Neural cell (in vitro differentiated cells): Measurements from ENCODE around the gene IL21R. TPM values are rescaled to one million over a fixed set of nuclear protein-coding genes. Genes with fewer than 3 reads are reported as not detected.

Source experiments
- H2AFZ ChIP-seq: fragments of 200-600, 300-800 bp; sonication (generic), shearing (Covaris generic); 2 replicates; pipeline ENCODE4 v1.6.0; 2014; ENCODE audit warnings: low read depth, mild to moderate bottlenecking, antibody characterized with exemption, low read length, moderate library complexity
- H3F3A ChIP-seq: fragments of 200-600 bp; shearing (Covaris generic); 2 replicates; pipeline ENCODE4 v1.6.1; 2016; ENCODE audit warnings: mild to moderate bottlenecking, moderate library complexity, mixed read lengths, antibody characterized with exemption, low read length; ENCODE audit not compliant: insufficient read depth, poor library complexity, severe bottlenecking
- H3K27ac ChIP-seq: fragments of 200-600, 300-800 bp; sonication (generic), shearing (Covaris generic); 2 replicates; pipeline ENCODE4 v1.5.1; 2014; ENCODE audit warnings: mild to moderate bottlenecking, low read length, moderate library complexity
- H3K27me3 ChIP-seq: fragments of 300-800, 200-600 bp; sonication (generic), shearing (Covaris generic); 2 replicates; pipeline ENCODE4 v1.6.0; 2014; ENCODE audit warnings: mild to moderate bottlenecking, low read depth, low read length, moderate library complexity; ENCODE audit not compliant: insufficient read depth
- H3K36me3 ChIP-seq: fragments of 300-800, 200-600 bp; sonication (generic), shearing (Covaris generic); 2 replicates; pipeline ENCODE4 v1.5.1; 2014; ENCODE audit warnings: mild to moderate bottlenecking, antibody characterized with exemption, low read length, moderate library complexity; ENCODE audit not compliant: insufficient read depth
- H3K4me2 ChIP-seq: fragments of 300-800, 200-600 bp; sonication (generic), shearing (Covaris generic); 2 replicates; pipeline ENCODE4 v1.6.0; 2014; ENCODE audit warnings: mild to moderate bottlenecking, low read length
- H3K4me3 ChIP-seq: fragments of 300-800, 200-600 bp; sonication (generic), shearing (Covaris generic); 2 replicates; pipeline ENCODE4 v1.5.1; 2014; ENCODE audit warnings: mild to moderate bottlenecking, low read length, moderate library complexity
- H3K79me2 ChIP-seq: fragments of 200-600 bp; shearing (Covaris generic); replicated peaks from 2 replicates; pipeline ENCODE4 v1.6.0; 2014; ENCODE audit warnings: mild to moderate bottlenecking, low read length, moderate library complexity; ENCODE audit not compliant: insufficient read depth
- H3K9ac ChIP-seq: fragments of 300-800, 200-600 bp; sonication (generic), shearing (Covaris generic); 2 replicates; pipeline ENCODE4 v1.6.1; 2016; ENCODE audit warnings: mild to moderate bottlenecking, low read length, mixed read lengths
- H3K9me2 ChIP-seq: fragments of 200-600 bp; shearing (Covaris generic); 2 replicates; pipeline ENCODE4 v1.6.1; 2016; ENCODE audit warnings: mild to moderate bottlenecking, low read length, mixed read lengths; ENCODE audit not compliant: insufficient read depth
- H3K9me3 ChIP-seq: fragments of 200-600, 300-800 bp; sonication (generic), shearing (Covaris generic); 2 replicates; pipeline ENCODE4 v1.6.1; 2016; ENCODE audit warnings: mild to moderate bottlenecking, mixed run types, low read length, moderate library complexity, mixed read lengths
- H4K20me1 ChIP-seq: fragments of 200-600 bp; shearing (Covaris generic); 2 replicates; pipeline ENCODE4 v1.6.1; 2016; ENCODE audit warnings: mild to moderate bottlenecking, mixed run types; ENCODE audit not compliant: insufficient read depth
- EP300 ChIP-seq: fragments of 450-650 bp; conservative IDR thresholded peaks from 2 replicates; pipeline ENCODE4 v1.6.1; 2014; ENCODE audit warnings: antibody characterized with exemption, mild to moderate bottlenecking, moderate library complexity; ENCODE audit not compliant: poor library complexity, severe bottlenecking
- EZH2 ChIP-seq: fragments of 200-600, 300-800 bp; shearing (Covaris generic), sonication (generic); IDR thresholded peaks from 2 replicates; pipeline ENCODE4 v1.6.1; 2014; ENCODE audit warnings: antibody characterized with exemption, low read length, borderline replicate concordance, mild to moderate bottlenecking; ENCODE audit not compliant: insufficient read depth, poor library complexity, severe bottlenecking
- MXI1 ChIP-seq: fragments of 450-650 bp; conservative IDR thresholded peaks from 2 replicates; pipeline ENCODE4 v1.6.1; 2014; ENCODE audit warnings: antibody characterized with exemption, mild to moderate bottlenecking; ENCODE audit not compliant: poor library complexity, severe bottlenecking
- POLR2AphosphoS5 ChIP-seq: IDR thresholded peaks from 2 replicates; pipeline ENCODE4 v1.6.1; 2012
- RAD21 ChIP-seq: fragments of 450-650 bp; conservative IDR thresholded peaks from 2 replicates; pipeline ENCODE4 v1.6.1; 2014; ENCODE audit warnings: antibody characterized with exemption, mild to moderate bottlenecking, moderate library complexity
- SMC3 ChIP-seq: fragments of 450-650 bp; conservative IDR thresholded peaks from 2 replicates; pipeline ENCODE4 v1.6.1; 2014; ENCODE audit warnings: antibody characterized with exemption, mild to moderate bottlenecking, moderate library complexity; ENCODE audit not compliant: poor library complexity
- TAF1 ChIP-seq: IDR thresholded peaks from 2 replicates; pipeline ENCODE4 v1.6.1; 2012; ENCODE audit warnings: low read depth
- polyA plus RNA-seq: library from polyadenylated mRNA; depleted of rRNA; stranded (reverse); fragments of >200 nt; gene quantifications from 2 replicates; pipeline ENCODE4 v1.2.3, GENCODE V29; 2014
- TF ChIP-seq, protein P1 (sequence below): IDR thresholded peaks from 2 replicates; pipeline ENCODE4 v1.6.1; 2012; ENCODE audit warnings: borderline replicate concordance
- TF ChIP-seq, protein P2 (sequence below): fragments of 450-650 bp; IDR thresholded peaks from 2 replicates; pipeline ENCODE4 v1.5.1; 2014; ENCODE audit warnings: antibody characterized with exemption, mild to moderate bottlenecking, moderate library complexity; ENCODE audit not compliant: poor library complexity, severe bottlenecking

IL21R gene
- polyA plus RNA-seq, 1 donor from 2014 or later: not detected

DNA sequence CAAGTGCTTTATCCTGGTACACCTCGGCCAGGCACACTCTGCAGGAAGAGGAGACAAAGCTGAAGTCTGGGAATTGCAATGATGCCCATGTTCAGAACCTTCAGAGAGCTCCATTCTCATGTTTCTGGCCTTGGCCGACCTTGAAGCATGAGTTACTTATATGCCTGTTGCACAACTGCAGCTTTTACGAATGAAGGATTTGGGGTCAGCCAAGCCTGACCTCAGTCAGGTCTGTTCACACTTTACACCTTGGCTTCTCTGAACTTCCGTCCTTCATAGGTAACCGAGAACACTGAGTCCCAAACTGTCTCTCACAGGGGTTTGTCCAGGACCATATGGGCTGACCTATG, 81.1 kb downstream of the IL21R start:
- Histone ChIP-seq H4K20me1 (no peaks in the 10 kb centered on the region), H3K27me3 (no peaks in the 10 kb centered on the region), H3K9me3 (no peaks in the 10 kb centered on the region), H3K4me2 (no peak overlapping the region), H3F3A (no peaks in the 10 kb centered on the region), H3K27ac (no peak overlapping the region), H3K9me2 (no peaks in the 10 kb centered on the region), H3K79me2 (no peaks in the 10 kb centered on the region), H2AFZ (no peak overlapping the region), H3K9ac (no peak overlapping the region), H3K36me3 (no peaks in the 10 kb centered on the region), H3K4me3 (no peak overlapping the region)
- TF ChIP-seq RAD21 (no peak), EP300 (no peak), SMC3 (no peak), MXI1 (no peak)
- TF ChIP-seq, protein P1, sequence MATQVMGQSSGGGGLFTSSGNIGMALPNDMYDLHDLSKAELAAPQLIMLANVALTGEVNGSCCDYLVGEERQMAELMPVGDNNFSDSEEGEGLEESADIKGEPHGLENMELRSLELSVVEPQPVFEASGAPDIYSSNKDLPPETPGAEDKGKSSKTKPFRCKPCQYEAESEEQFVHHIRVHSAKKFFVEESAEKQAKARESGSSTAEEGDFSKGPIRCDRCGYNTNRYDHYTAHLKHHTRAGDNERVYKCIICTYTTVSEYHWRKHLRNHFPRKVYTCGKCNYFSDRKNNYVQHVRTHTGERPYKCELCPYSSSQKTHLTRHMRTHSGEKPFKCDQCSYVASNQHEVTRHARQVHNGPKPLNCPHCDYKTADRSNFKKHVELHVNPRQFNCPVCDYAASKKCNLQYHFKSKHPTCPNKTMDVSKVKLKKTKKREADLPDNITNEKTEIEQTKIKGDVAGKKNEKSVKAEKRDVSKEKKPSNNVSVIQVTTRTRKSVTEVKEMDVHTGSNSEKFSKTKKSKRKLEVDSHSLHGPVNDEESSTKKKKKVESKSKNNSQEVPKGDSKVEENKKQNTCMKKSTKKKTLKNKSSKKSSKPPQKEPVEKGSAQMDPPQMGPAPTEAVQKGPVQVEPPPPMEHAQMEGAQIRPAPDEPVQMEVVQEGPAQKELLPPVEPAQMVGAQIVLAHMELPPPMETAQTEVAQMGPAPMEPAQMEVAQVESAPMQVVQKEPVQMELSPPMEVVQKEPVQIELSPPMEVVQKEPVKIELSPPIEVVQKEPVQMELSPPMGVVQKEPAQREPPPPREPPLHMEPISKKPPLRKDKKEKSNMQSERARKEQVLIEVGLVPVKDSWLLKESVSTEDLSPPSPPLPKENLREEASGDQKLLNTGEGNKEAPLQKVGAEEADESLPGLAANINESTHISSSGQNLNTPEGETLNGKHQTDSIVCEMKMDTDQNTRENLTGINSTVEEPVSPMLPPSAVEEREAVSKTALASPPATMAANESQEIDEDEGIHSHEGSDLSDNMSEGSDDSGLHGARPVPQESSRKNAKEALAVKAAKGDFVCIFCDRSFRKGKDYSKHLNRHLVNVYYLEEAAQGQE: no peak

DNA sequence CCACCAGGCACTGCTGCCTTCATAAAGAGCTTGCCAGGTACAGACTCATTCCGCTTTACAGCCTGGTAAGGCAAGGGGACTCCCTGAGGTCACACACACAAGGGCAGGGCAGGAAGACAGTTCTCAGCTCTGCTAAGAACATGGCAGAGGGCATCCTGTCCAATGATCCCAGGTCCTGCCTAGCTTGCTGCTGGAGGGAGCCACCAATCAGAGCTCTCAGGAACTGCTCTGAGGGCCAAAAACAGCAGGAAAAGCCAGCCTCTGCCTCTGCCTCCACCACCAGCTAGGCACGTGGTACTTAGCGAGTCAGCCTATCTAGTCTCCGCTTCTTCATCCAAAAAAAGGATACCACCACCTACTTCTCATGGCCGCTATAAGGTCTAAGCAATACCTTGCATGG, 81.7 kb downstream of the IL21R start:
- no peak overlapping the region for H3K4me3 ChIP-seq
- no peaks in the 10 kb centered on the region for H3K27me3 ChIP-seq
- H3F3A ChIP-seq: no peaks in the 10 kb centered on the region
- H2AFZ ChIP-seq: no peak overlapping the region
- peaks cover 3% of the 10 kb centered on the region for H3K36me3 ChIP-seq
- no peak for TF ChIP-seq MXI1
- TF ChIP-seq SMC3: no peak
- TF ChIP-seq, protein P2, sequence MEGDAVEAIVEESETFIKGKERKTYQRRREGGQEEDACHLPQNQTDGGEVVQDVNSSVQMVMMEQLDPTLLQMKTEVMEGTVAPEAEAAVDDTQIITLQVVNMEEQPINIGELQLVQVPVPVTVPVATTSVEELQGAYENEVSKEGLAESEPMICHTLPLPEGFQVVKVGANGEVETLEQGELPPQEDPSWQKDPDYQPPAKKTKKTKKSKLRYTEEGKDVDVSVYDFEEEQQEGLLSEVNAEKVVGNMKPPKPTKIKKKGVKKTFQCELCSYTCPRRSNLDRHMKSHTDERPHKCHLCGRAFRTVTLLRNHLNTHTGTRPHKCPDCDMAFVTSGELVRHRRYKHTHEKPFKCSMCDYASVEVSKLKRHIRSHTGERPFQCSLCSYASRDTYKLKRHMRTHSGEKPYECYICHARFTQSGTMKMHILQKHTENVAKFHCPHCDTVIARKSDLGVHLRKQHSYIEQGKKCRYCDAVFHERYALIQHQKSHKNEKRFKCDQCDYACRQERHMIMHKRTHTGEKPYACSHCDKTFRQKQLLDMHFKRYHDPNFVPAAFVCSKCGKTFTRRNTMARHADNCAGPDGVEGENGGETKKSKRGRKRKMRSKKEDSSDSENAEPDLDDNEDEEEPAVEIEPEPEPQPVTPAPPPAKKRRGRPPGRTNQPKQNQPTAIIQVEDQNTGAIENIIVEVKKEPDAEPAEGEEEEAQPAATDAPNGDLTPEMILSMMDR: no peak
- TF ChIP-seq RAD21: no peak
- no peak for TF ChIP-seq EZH2
- no peak for TF ChIP-seq TAF1
- no peak for TF ChIP-seq EP300
- TF ChIP-seq POLR2AphosphoS5: no peak
- TF ChIP-seq, protein P1: no peak
- no peaks in the 10 kb centered on the region for H4K20me1 ChIP-seq
- H3K9ac ChIP-seq: no peak overlapping the region
- H3K9me3 ChIP-seq: no peaks in the 10 kb centered on the region
- H3K9me2 ChIP-seq: no peaks in the 10 kb centered on the region
- H3K4me2 ChIP-seq: no peak overlapping the region
- H3K79me2 ChIP-seq: no peaks in the 10 kb centered on the region
- no peak overlapping the region for H3K27ac ChIP-seq
